ENCODE data around the gene TDRD1. TPM values are rescaled to one million over a fixed set of nuclear protein-coding genes. Genes with fewer than 3 reads are reported as not detected.

The TDRD1 gene
- total and polyA plus RNA-seq, 2 donors (not counting 3 experiments of a cell fraction or from before 2014, with no cell fraction given): not detected

DNA sequence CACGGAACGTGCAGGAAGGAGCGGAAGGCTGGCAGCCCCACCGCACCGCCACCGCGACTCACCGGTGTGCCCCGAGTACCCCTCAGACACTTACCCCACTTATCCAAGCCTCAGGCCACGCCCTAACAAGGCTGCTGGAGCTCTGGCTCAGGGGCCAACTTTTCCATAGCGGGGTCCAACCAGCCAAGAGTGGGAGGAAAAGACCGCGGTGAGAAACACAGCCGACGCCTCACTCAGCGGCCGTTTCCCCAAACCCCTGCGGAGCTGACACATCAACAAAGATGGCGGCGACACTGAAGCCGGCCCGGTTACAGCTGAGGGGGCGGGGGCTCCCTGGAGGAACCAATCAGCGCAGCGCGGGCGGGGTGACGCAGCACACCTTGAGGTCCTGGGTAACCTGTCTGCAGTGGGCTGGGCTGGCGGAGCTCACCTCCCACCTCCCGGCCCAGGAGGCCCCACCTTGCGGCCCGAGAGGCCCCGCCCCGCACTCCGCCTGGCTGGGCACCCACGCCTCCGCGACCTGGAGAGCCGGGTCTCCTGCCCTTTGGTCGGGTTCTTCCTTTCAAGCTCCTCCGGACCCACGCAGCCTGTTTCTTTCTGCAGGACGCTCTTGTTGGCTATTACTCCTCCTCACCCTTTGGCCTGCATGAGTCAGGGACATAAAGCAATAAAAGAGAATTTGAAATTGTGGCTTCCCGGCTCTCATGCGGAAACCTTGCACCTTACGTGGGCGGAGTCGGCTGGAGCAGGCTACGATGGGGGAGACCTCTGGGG lies 5.0 kb upstream of the TDRD1 start, which contains the start of gene CCDC186:
Gene CCDC186, minus strand, starts transcription at position 283 of the 774 bp plus-strand sequence. CDS start 10,935 bp downstream, outside the sequence.
- H3K27me3 ChIP-seq (ENCODE audit: control insufficient read depth in 2 of 2, insufficient read depth in 2 of 2, low read length in 2 of 2): peaks cover 3 to 5% of the 10 kb centered on the region in 2 experiments
- peak; percentile 96 for FAIRE-seq
- no peaks in the 10 kb centered on the region for H3K9me1 ChIP-seq (replicated peaks; ENCODE audit: control insufficient read depth, extremely low read depth, insufficient read depth, low read length)

GRCh38 chr10:114174695-114175188 lies 4.4 kb upstream of the TDRD1 start:
- TF ChIP-seq FOS (IDR thresholded peaks at IDR 0.05; ENCODE audit: borderline replicate concordance, insufficient read depth, low read length) (no peak), MYC (IDR thresholded peaks at IDR 0.05; ENCODE audit: low read depth, low read length) (no peak), EZH2 (IDR thresholded peaks at IDR 0.05; ENCODE audit: borderline replicate concordance, low read depth, low read length, severe bottlenecking) (no peak), GATA2 (IDR thresholded peaks at IDR 0.05; ENCODE audit: insufficient read depth, insufficient read length, low read depth, low read length) (no peak), JUN (IDR thresholded peaks at IDR 0.05; ENCODE audit: borderline replicate concordance, insufficient read depth, insufficient read length, low read depth) (no peak), POLR2AphosphoS5 (IDR thresholded peaks at IDR 0.05; ENCODE audit: insufficient read depth, low read depth, low read length) (no peak)
- TF ChIP-seq, protein P1, sequence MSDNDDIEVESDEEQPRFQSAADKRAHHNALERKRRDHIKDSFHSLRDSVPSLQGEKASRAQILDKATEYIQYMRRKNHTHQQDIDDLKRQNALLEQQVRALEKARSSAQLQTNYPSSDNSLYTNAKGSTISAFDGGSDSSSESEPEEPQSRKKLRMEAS (IDR thresholded peaks at IDR 0.05; ENCODE audit: insufficient read depth, insufficient read length): no peak
- H3K36me3 ChIP-seq (ENCODE audit: control insufficient read depth in 2 of 2, extremely low read depth in 1 of 2, insufficient read depth in 2 of 2, low read length in 2 of 2): no peaks in the 10 kb centered on the region
- H3K27ac ChIP-seq (ENCODE audit: insufficient read depth, low read depth, low read length): no peak overlapping the region
- H3K9ac ChIP-seq (replicated peaks; ENCODE audit: extremely low read depth, insufficient read depth, low read length): no peak overlapping the region
- BruUV-seq (replicated peaks): no TSS peak
- H3K4me3 ChIP-seq (replicated peaks in 1 of 3; ENCODE audit: insufficient read depth in 1 of 3, low read depth in 1 of 3, low read length in 3 of 3): peak overlapping the region; percentile 39 to 99 (median 66)
- DNase-seq (ENCODE audit: low read depth, low spot score): no peak
- peaks cover 18% of the 10 kb centered on the region for H3K4me1 ChIP-seq (ENCODE audit: control insufficient read depth, extremely low read depth, insufficient read depth, low read length)
- peaks cover 3 to 5% of the 10 kb centered on the region in 2 experiments for H3K27me3 ChIP-seq (ENCODE audit: control insufficient read depth in 2 of 2, insufficient read depth in 2 of 2, low read length in 2 of 2)
- intact Hi-C loops (cut with micrococcal nuclease): loop anchor here (5.0 kb wide), 2 partner anchors 492 to 648 kb away; partner anchors contain the start of gene FHIP2A
- H3K4me2 ChIP-seq (ENCODE audit: insufficient read depth, low read length): peak overlapping the region; percentile 66
- no peaks in the 10 kb centered on the region for H4K20me1 ChIP-seq (replicated peaks; ENCODE audit: control insufficient read depth, extremely low read depth, insufficient read depth, low read length)
- no peaks in the 10 kb centered on the region for H3K9me1 ChIP-seq (replicated peaks; ENCODE audit: control insufficient read depth, extremely low read depth, insufficient read depth, low read length)
- peaks cover 18% of the 10 kb centered on the region for H3K79me2 ChIP-seq (ENCODE audit: control insufficient read depth, insufficient read depth, low read length)
- dilution Hi-C loops (cut with MboI; ENCODE audit: extremely low pct_ligation_motif_present, low sequenced_read_pairs): no loop called here
- POLR2A ChIA-PET: no interaction called here
- no peaks in the 10 kb centered on the region for H3K9me3 ChIP-seq (replicated peaks; ENCODE audit: control insufficient read depth, insufficient read depth, low read length)
- peak overlapping the region; percentile 82 for H2AFZ ChIP-seq (ENCODE audit: low read depth, low read length)
- CTCF ChIA-PET: no interaction called here
- FAIRE-seq: no peak

More for the DNA sequence above, 5.0 kb upstream of the TDRD1 start, which contains the start of gene CCDC186:
- no TSS peak for BruUV-seq (replicated peaks)
- ChIA-PET CTCF (interaction anchor here (0.7 to 0.8 kb wide), 3 partner anchors 23 to 73 kb away, joined by 3 read pairs; no protein-coding TSS in a partner anchor), POLR2A (no interaction called here)
- dilution Hi-C loops (cut with MboI; ENCODE audit: extremely low pct_ligation_motif_present, low sequenced_read_pairs): no loop called here
- Histone ChIP-seq H3K9me3 (replicated peaks; ENCODE audit: control insufficient read depth, insufficient read depth, low read length) (no peaks in the 10 kb centered on the region), H2AFZ (ENCODE audit: low read depth, low read length) (peak within 1 kb of the TSS; percentile 82), H3K4me1 (ENCODE audit: control insufficient read depth, extremely low read depth, insufficient read depth, low read length) (peaks cover 18% of the 10 kb centered on the region), H3K36me3 (ENCODE audit: control insufficient read depth in 2 of 2, extremely low read depth in 1 of 2, insufficient read depth in 2 of 2, low read length in 2 of 2) (no peaks in the 10 kb centered on the region), H3K79me2 (ENCODE audit: control insufficient read depth, insufficient read depth, low read length) (peaks cover 20% of the 10 kb centered on the region), H4K20me1 (replicated peaks; ENCODE audit: control insufficient read depth, extremely low read depth, insufficient read depth, low read length) (no peaks in the 10 kb centered on the region), H3K27ac (ENCODE audit: insufficient read depth, low read depth, low read length) (peak within 1 kb of the TSS; percentile 49), H3K4me3 (replicated peaks in 1 of 3; ENCODE audit: insufficient read depth in 1 of 3, low read depth in 1 of 3, low read length in 3 of 3) (peak within 1 kb of the TSS; percentile 39 to 99 (median 66)), H3K9ac (replicated peaks; ENCODE audit: extremely low read depth, insufficient read depth, low read length) (peak within 1 kb of the TSS; percentile 84), H3K4me2 (ENCODE audit: insufficient read depth, low read length) (peak within 1 kb of the TSS; percentile 66)
- DNase-seq (ENCODE audit: low read depth, low spot score): peak; percentile 93
- TF ChIP-seq, protein P1 (IDR thresholded peaks at IDR 0.05; ENCODE audit: insufficient read depth, insufficient read length): no peak
- TF ChIP-seq JUN (IDR thresholded peaks at IDR 0.05; ENCODE audit: borderline replicate concordance, insufficient read depth, insufficient read length, low read depth) (no peak), POLR2AphosphoS5 (IDR thresholded peaks at IDR 0.05; ENCODE audit: insufficient read depth, low read depth, low read length) (peak; percentile 53), FOS (IDR thresholded peaks at IDR 0.05; ENCODE audit: borderline replicate concordance, insufficient read depth, low read length) (no peak), EZH2 (IDR thresholded peaks at IDR 0.05; ENCODE audit: borderline replicate concordance, low read depth, low read length, severe bottlenecking) (no peak), POLR2A (IDR thresholded peaks at IDR 0.05; ENCODE audit: low read depth, low read length) (peak; percentile 74)
- intact Hi-C loops (cut with micrococcal nuclease): loop anchor here (5.0 kb wide), 2 partner anchors 492 to 648 kb away; partner anchors contain the start of gene FHIP2A
